Activated CD4-positive, alpha-beta T cell treated with anti-CD3 and anti-CD28 coated beads for 1 hour (primary cell): ENCODE results near the gene ARL4C.
A peak's percentile ranks its signal among the peaks of the same experiment; 100 is the strongest.

Experiments used
- DNase-seq: peaks from one replicate; pipeline ENCODE4 v3.0.0-alpha.2; 2020

The ARL4C gene

GRCh38 chr2:234497594-234498235, 834 bp upstream of the ARL4C start:
- DNase-seq, result no peak

- DNase-seq, result peak; percentile 32
Observed at GRCh38 chr2:234496055-234496834, 636 bp downstream of the ARL4C start.

GRCh38 chr2:234495251-234496054, 1.4 kb downstream of the ARL4C start:
- no peak for DNase-seq

- DNase-seq, result no peak
Observed at GRCh38 chr2:234494361-234495250, 2.3 kb downstream of the ARL4C start.

- DNase-seq, result no peak
Observed at GRCh38 chr2:234493796-234494195, 3.1 kb downstream of the ARL4C start.

GRCh38 chr2:234492717-234493485, 4.0 kb downstream of the ARL4C start:
- DNase-seq, result no peak

GRCh38 chr2:234491897-234492296, 5.0 kb downstream of the ARL4C start:
- no peak for DNase-seq

GRCh38 chr2:234491281-234491680, 5.6 kb downstream of the ARL4C start:
- no peak for DNase-seq

GRCh38 chr2:234490271-234491091, 6.4 kb downstream of the ARL4C start:
- no peak for DNase-seq

GRCh38 chr2:234488913-234489451, 7.9 kb downstream of the ARL4C start:
- peak; percentile 48 for DNase-seq

GRCh38 chr2:234488486-234488885, 8.4 kb downstream of the ARL4C start:
- no peak for DNase-seq

- DNase-seq, result no peak
Observed at GRCh38 chr2:234487356-234487755, 9.5 kb downstream of the ARL4C start.

GRCh38 chr2:234483568-234484251, 13.2 kb downstream of the ARL4C start:
- peak; percentile 68 for DNase-seq

- DNase-seq, result no peak
Observed at GRCh38 chr2:234481301-234481700, 15.6 kb downstream of the ARL4C start.

GRCh38 chr2:234480337-234480736, 16.5 kb downstream of the ARL4C start:
- no peak for DNase-seq

GRCh38 chr2:234479465-234479864, 17.4 kb downstream of the ARL4C start:
- DNase-seq, result no peak

- no peak for DNase-seq
Observed at GRCh38 chr2:234478121-234478858, 18.6 kb downstream of the ARL4C start.

- DNase-seq, result no peak
Observed at GRCh38 chr2:234476766-234477165, 20.1 kb downstream of the ARL4C start.

GRCh38 chr2:234474654-234475053, 22.2 kb downstream of the ARL4C start:
- no peak for DNase-seq
